Activated CD4-positive, alpha-beta T cell treated with anti-CD3 and anti-CD28 coated beads, Interleukin-2, Interleukin-6, amounts not matched to agents 100 ng/mL and 50 ng/mL, durations not matched to agents 16 hours and 8 hours (primary cell): ENCODE results near the gene ROBO1.
"Not testable (repeated sequence)": the region's sequence is repeated elsewhere in the genome, so short reads cannot be mapped to it uniquely, and the experiment has no call there.

Source experiments
- DNase-seq: peaks from one replicate; pipeline ENCODE4 v3.0.0-alpha.2; 2020

The ROBO1 gene

GRCh38 chr3:79217096-79217495 lies 550.7 kb downstream of the ROBO1 start:
- no peak for DNase-seq

GRCh38 chr3:79215286-79215685 lies 552.5 kb downstream of the ROBO1 start:
- DNase-seq: no peak

- DNase-seq: no peak
Measured at GRCh38 chr3:79211586-79212359, 556.0 kb downstream of the ROBO1 start.

GRCh38 chr3:79204351-79204750 lies 563.4 kb downstream of the ROBO1 start:
- no peak for DNase-seq

GRCh38 chr3:79203144-79203519 lies 564.7 kb downstream of the ROBO1 start:
- DNase-seq: no peak

GRCh38 chr3:79202471-79203143 lies 565.2 kb downstream of the ROBO1 start:
- no peak for DNase-seq

- no peak for DNase-seq
Measured at GRCh38 chr3:79200456-79200855, 567.3 kb downstream of the ROBO1 start.

- no peak for DNase-seq
Measured at GRCh38 chr3:79199966-79200365, 567.8 kb downstream of the ROBO1 start.

GRCh38 chr3:79187426-79187825 lies 580.4 kb downstream of the ROBO1 start:
- no peak for DNase-seq

GRCh38 chr3:79184251-79184650 lies 583.5 kb downstream of the ROBO1 start:
- no peak for DNase-seq

- no peak for DNase-seq
Measured at GRCh38 chr3:79183496-79183895, 584.3 kb downstream of the ROBO1 start.

GRCh38 chr3:79178471-79179180 lies 589.2 kb downstream of the ROBO1 start:
- DNase-seq: no peak

- no peak for DNase-seq
Measured at GRCh38 chr3:79175870-79176269, 591.9 kb downstream of the ROBO1 start.

- not testable (repeated sequence) for DNase-seq
Measured at GRCh38 chr3:79173259-79173658, 594.5 kb downstream of the ROBO1 start.

- no peak for DNase-seq
Measured at GRCh38 chr3:79172241-79172640, 595.6 kb downstream of the ROBO1 start.

GRCh38 chr3:79170021-79170420 lies 597.8 kb downstream of the ROBO1 start:
- no peak for DNase-seq

- no peak for DNase-seq
Measured at GRCh38 chr3:79167651-79168416, 600.0 kb downstream of the ROBO1 start.

- no peak for DNase-seq
Measured at GRCh38 chr3:79162653-79163052, 605.1 kb downstream of the ROBO1 start.

GRCh38 chr3:79161941-79162340 lies 605.9 kb downstream of the ROBO1 start:
- no peak for DNase-seq

GRCh38 chr3:79160421-79160820 lies 607.4 kb downstream of the ROBO1 start:
- no peak for DNase-seq

GRCh38 chr3:79159736-79160135 lies 608.1 kb downstream of the ROBO1 start:
- DNase-seq: no peak

- no peak for DNase-seq
Measured at GRCh38 chr3:79157191-79157590, 610.6 kb downstream of the ROBO1 start.

GRCh38 chr3:79154865-79155264 lies 612.9 kb downstream of the ROBO1 start:
- DNase-seq: no peak
